HG02870 (cell line): ENCODE data around the gene BARD1.
"Not testable (repeated sequence)": the region's sequence is repeated elsewhere in the genome, so short reads cannot be mapped to it uniquely, and the experiment has no call there.

Experiments used
- ATAC-seq: cut with Tn5 transposase; IDR thresholded peaks from one replicate; pipeline ENCODE4 v1.9.1; 2021; ENCODE audit warnings: mild to moderate bottlenecking, moderate library complexity; ENCODE audit not compliant: unreplicated experiment

BARD1 gene

DNA sequence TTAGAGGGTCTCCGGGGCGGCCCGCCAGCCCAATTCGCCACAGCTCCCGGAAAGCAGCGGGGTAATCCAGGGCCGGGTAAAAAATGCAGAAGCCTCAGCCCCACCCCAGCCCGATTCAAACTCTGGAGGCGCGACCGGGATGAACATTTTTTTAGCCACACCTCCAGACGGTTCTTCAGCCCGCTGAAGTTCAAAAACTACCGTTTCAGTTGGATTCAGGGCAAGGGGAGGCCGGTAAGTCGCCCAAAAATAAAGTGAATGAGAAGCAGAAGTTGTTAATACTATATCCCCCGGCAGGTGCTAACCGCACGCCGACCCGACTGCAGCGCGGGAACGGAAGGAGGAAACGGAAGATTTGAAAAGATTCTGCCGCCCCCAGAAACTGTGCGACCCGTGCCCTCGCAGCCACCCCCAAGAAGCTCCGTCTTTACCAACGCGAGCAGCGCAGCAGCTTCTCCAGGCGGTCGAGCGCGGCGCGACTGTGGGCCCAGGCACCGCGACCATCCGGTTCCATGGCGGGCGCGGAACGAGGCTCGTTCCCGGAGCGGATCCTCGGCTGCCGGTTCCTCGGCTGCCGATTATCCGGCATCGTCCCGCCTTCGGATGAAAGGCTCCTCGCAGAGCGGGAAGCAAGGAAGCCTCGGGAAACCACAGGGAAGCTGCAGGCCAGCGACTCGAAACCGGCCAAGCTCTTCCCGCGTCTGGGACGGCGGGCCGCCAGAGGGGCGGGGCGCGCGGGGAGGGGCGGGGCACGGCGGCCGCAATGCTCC lies at the start of gene BARD1:
Gene BARD1, minus strand, starts transcription at position 703 of the 770 bp plus-strand sequence. Its CDS starts 114 bp downstream, at position 589.
- ATAC-seq, result peak; percentile 16

DNA sequence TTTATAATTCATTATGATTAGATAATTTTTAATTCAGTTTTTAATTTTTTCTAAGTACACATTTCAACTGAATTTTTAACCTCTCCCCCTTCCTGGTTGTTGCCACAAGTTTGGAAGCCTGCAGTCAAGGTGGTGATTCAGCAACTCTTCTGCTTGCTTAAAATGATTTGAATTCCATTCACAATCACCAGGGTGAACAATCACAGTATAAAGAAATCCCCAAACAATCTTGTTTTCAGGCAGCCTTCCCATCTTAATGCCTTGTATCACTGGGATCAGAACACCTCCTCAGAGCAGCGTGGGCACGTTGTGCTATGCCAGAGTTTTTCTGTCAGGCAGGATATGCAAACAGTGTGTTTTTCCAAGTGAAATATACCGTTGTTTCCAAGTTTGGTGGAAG lies 46.7 kb upstream of the BARD1 start:
- no peak for ATAC-seq

DNA sequence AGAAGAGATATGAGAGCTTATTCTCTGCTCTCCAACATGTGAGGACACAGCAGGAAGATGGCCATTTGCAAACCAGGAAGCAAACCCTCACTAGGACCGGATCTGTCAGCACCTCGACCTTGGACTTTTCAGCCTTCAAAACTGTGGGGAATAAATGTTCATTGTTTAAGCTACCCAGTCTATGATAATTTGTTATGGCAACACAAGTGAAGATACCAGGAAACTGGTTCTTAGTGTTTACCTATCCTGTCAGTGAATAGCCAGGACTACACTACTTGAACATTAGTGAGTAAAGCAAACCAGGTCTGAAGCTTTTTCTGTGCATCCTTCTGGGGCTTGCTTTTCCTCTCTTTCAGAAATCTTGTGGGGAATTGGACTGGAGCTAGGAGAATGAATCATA lies 44.4 kb upstream of the BARD1 start:
- no peak for ATAC-seq

DNA sequence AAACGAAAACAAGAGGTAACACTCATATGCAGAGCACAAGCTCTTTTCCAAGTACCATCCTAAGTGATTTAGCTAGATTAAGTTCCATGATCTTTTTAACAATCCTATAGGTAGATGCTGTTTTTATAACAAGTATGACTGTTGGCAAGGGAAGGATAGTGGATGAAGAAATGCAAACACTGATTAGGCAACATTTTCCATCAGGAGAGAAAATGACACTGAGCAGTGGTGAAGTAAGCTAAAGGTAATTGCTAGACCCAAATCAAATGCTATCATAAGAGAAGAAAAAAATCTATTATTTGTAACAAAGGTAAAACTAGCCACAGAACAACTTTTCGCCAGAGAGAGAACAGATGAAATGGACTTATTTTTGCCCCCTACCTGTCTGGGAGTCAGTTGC lies 34.3 kb upstream of the BARD1 start:
- no peak for ATAC-seq

DNA sequence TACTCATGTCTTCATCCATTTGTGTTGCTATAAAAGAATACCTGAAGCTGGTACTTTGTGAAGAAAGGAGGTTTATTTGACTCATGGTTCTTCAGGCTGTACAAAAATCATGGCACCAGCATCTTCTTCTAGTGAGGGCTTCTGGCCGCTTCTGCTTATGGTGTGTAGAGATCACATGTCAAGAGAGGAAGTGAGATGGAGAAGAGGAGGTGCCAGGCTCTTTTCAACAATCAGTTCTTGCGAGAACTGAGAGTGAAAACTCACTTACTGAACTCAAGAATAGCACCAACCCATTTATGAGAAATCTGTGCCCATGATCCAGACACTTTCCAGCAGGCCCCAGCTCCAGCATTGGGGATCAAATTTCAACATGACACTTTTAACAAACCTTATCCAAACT lies 30.0 kb upstream of the BARD1 start:
- ATAC-seq, result no peak

DNA sequence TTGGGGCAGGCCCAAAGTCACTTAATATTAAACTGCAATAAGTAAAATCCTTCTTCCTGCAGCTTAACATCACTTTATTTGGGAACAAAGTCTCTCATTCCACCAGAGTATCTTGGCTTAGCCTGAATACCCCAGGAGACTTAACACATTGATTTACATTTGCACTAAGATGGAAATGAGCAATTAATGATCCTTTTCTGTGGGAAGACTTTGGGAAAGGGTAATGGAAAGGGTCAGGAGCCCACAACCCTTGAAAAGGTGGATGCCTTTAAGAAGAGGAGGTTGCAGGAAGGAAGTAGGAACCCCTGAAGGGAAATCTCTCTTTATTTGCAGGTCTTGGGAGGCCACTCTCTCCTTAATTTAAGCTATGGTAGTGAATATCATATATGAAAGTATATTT lies 28.0 kb upstream of the BARD1 start:
- ATAC-seq, result no peak

DNA sequence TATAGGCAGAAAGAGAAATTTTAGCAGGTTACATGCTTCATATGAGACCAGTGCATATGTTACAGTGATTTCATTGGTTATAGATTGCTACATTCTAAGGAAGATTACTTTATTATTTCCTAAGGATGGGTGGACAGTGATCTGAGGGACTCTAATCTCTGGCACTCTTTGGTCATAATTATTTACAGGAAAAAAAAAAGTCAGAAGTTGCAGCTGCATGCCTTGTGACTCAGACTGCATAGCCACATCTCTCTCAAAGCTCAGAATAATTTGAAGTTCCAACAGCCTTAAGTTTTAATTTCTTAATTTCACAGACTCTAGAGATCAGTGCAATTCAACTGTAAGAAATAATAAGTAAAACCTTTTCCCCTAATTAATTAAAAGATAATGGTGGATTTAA lies 27.1 kb upstream of the BARD1 start:
- ATAC-seq, result no peak

DNA sequence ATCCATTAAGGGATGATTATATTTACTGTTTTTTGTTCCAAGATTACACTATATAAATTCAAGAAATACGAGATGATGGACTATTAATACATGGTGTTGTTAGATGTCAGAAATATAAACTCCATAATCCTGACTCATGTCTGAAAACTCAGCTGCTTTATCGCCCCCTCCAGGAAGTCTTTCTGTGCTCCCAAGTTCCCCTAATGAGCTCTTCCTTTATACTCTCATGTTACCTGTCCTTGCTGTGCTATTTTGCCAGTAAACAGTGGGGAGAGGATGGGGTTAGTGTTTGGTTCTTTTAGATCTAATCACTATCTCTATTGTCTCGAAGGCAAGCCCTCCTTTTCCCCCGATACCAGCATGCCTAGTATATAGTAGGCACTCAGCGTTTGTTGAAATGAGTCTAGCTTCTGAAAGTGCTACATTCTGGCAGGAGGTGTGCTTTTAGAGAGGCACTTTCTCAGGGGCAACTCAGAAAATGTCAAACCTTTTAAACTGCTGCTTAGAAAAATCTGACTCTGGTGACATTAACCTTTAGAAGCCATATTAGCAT lies 21.4 kb upstream of the BARD1 start:
- ATAC-seq, result peak; percentile 41

DNA sequence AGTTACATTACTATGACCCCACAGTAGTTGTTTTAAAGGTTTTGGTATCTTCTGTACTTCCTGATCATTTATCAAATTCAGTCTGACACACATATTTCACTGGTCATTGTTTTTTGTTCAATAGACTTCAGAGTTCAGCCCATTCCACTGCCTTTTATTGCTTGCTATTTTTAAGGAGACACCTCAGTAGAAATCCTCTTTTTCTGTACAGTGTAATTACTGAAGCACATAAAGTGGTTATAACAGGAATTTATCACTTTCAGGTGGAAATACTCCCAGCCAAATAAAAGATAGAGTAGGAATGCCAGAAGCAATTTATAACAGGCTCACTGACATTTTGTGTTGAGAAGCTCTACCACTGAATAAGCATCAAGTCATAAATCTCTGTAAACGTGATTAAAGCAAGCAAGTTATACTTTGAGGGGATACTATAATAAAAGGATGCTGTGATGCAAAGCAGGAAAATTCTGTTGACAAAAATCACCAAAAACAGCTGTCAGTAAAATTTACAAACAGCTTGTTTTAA lies 6.6 kb upstream of the BARD1 start:
- no peak for ATAC-seq

DNA sequence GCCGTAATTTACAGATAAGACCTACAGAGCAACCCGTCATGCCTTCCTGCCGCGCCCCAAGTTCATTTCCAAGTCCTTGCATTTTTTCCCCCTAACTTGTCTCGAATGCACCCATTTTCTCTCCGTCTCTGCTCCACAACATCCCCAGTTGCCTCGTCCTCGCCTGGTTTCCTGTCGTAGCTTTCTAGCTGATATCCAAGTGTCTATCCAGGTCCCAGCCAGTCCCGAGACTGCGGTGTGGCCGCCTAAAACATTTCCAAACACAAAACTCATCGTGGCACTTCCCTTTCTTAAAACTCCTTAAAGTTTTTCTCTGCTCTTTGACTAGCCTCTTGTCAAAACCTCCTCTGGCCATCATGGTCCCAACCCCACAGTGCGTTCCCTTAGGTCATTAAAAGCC lies 1.2 kb upstream of the BARD1 start:
- no peak for ATAC-seq

DNA sequence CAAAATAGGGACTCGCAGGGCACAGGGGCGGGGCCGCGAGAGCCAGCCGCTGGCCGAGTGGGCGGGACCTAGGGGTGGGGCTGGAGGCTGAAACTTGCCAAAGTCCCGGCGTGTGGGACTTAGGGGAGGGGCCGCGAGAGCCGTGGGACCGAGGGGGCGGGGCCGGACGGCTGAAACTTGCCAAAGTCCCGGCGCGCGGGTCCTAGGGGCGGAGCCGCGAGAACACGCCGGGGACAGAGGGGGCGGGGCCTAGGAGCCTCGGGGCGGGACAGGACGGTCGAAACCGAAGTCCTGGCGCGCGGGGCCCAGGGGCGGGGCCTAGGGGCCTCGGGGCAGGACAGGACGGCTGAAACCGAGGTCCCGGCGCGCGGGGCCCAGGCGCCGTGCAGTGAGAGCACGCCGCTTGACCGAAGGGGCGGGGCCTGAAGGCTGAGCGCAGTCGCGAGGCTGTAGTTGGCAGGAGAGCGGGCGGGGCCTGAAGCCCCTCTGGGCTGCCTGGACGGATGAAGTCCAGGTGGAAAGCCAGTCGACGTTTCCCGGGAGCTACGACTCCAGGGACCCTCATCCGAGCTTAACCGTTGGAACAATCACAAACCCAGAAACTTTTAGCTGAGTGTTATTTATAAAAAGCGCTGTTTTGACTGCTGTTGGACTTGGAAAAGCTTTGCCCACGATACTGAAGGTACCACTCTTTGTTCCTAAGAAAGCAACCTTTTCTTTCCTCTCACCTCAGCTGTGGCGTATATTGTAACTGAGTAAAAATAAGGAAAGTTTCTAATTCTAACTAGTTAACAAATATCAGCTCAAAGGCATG lies 475 bp upstream of the BARD1 start:
- ATAC-seq, result peak; percentile 82

DNA sequence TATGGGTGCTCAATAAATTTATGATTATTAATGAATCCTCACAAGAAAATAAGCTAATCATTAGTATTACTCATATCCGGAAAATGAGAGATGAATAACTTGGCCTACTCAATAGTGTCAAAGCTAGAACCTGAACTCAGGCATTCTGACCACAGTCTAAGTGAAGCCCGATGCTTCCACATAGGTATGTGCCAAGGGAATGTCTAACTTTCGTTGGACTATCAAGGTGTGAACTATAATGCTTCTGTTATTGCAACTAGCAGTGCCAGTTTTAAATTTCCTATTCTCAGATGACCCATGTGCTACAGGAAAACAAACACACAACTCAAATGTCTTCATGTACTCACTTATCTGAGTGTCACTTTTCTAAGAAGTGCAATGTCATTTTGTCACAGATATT lies 1.8 kb downstream of the BARD1 start:
- no peak for ATAC-seq

DNA sequence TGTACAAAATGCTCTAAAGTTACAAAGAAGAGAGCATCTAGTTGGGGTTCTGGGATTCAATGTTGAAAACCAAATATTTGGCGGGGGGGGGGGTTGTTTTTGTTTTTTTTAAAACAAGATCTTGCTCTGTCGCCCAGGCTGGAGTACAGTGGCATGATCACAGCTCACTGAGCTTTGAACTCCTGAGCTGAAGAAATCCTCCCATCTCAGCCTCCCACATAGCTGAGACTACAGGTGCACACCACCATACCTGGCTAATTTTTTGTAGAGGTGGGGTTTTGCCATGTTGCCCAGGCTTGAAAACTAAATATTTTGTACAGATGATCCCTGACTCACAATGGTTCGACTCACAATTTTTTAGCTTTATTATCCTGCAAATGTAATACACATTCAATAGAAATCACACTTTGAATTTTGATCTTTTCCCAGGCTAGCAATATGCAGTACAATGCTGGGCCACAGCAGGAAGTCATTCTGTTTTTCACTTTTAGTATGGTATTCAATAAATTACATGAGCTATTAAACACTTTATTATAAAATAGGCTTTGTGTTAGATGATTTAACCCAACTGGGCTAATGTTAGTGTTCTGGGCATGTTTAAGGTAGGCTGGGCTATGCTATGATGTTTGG lies 7.6 kb downstream of the BARD1 start:
- no peak for ATAC-seq

DNA sequence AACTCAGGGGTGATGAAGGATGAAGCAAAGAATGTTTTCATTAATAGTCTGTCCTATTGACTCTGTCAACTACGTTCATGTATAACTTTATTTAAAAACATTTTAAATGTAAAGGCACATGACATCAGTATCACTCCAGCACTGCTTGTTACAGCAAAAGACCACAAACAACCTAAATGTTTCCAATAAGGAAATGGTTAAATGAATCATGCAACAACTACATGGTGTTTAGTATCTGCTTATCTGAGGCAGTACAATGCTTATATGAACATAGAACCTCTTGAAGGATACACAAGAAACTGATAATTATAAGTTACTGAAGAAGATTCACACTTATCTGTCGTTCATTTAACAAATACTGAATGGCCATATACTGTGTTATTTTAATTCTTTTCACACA lies 8.4 kb downstream of the BARD1 start:
- ATAC-seq, result no peak

DNA sequence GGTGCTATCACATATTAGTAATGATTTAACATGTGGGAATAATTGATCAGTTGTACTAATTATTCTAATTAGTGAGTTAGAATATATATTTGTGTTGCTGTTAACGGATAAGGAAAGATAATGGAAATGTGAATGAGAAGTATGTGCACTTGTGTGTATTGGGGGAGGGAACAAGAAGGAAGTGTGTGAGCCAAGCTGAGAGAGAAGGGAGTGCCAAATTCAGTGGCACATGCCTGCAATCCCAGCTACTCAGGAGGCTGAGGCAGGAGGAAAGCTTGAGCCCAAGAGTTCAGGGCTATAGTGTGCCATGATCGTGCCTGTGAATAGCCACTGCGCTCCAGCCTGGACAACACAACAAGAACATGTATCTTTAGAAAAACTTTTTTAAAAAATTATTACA lies 9.3 kb downstream of the BARD1 start:
- no peak for ATAC-seq

DNA sequence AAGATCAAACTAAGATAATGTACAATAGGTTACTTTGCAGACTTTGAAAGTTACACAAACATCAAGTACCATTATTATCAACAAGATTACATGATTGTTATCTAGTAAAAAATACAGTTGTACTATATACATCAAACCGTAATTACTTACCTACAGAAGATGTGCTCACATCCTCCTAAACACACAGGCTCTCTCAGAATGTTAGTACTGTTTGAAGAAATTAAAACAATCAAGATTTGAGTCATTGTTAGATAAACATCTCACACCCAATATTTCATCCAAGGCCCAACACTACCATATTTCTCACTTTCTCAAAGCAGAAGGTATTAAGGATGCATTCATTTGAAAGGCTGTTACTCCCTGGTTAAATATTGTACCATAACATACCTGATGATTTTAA lies 12.6 kb downstream of the BARD1 start:
- ATAC-seq, result no peak

DNA sequence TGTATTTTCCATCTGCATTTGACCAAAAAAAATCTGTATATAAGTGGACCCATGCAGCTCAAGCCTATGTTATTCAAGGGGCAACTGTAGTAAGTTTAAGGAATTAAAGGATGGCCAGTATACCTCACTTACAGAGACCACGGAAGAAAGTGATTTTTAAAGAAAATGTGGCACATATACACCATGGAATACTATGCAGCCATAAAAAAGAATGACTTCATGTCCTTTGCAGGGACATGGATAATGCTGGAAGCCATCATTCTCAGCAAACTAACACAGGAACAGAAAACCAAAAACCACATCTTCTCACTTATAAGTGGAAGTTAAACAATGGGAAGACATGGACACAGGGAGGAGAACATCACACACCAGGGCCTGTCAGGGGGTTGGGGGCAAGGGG lies 26.3 kb downstream of the BARD1 start:
- ATAC-seq, result not testable (repeated sequence)

DNA sequence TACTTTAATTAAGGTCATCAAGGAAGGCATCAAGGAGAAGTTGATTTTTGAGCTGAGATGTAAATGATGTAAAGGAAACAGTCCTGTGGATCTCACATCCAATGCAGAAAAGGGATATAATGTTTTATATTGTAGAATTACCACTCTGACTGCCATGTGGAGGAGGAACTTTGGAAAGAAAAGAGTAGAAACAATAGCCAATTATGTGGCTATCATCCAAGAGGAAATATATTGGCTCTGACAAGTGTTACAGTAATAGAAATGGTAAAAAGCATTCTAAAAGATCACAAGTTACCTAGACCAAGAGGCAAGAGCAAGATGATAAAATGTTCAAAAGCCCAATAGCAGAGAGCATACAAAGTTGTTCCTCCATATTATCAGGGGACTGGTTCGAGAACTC lies 26.8 kb downstream of the BARD1 start:
- ATAC-seq, result no peak

DNA sequence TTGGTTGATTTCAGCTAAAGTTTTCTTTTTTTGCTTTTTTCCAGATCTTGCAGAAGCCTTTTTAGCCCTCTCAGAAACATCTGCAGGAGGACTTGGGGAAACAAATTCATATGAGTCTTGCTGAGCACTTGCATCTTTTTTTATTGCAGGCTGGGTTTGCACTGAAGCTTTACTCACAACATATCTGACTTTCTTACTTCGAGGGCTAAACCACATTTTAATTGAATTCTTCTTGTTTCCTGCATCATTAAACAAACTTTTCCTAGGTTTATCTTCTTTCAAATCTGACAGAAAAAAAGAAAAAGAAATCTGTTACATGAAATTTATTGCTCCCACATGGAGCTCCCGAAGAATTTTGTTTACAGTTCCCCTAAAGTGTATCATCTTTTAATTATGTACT lies 28.3 kb downstream of the BARD1 start:
- ATAC-seq, result no peak

DNA sequence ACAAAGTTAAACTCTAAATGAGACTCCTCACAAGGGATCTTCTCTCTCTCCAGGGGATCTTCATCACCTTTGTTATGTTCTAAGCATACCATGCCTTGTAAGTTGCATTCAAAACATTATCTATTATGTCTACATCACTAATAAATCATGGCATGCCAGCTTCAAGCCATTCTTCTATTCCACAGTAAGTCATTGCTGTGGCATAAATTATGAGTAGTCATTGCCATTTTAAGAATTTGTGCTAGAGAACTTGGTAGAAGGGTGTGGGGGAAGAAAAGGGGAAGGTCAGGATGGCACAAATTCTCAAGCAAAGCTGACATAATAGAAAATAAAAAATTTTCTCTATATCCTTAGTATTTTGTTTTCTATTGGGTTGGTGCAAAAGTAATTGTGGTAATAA lies 33.5 kb downstream of the BARD1 start:
- no peak for ATAC-seq

DNA sequence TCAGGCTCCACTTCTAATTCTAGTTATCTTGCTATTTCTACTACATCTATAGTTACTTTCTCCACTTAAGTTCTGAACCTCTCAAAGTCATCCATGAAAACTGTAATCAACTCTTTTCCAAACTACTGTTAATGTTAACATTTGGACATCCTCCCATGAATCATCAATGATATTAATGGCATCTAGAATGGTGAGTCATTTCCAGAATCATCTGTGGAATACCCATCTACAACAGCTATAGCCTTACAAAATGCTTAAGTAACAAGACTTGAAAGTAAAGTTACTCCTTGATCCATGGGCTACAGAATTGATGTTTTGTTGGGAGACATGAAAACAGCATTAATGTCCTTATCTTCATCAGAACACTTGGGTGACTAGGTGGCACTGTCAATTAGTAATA lies 35.4 kb downstream of the BARD1 start:
- no peak for ATAC-seq
